SK-N-SH treated with all-trans-retinoic acid at 6 μM for 48 hours (cell line): ENCODE data around the gene ATR.

Experiments used
- ATAC-seq: fragments of 200-7000 bp; cut with Tn5 transposase; 3 replicates; pipeline ENCODE4 v1.9.1; 2020; ENCODE audit warnings: mild to moderate bottlenecking, moderate library complexity
- ARNTL ChIP-seq: fragments of 450-650 bp; formaldehyde crosslinking; IDR thresholded peaks from 2 replicates; pipeline ENCODE4 v1.5.0; 2020; ENCODE audit warnings: low read depth, mild to moderate bottlenecking, moderate library complexity, borderline replicate concordance
- BACH2 ChIP-seq: fragments of 250-450 bp; sonication (Bioruptor Pico); IDR thresholded peaks from 2 replicates; pipeline ENCODE4 v1.9.0; 2021; ENCODE audit warnings: mild to moderate bottlenecking, borderline replicate concordance
- CSDC2 ChIP-seq: fragments of 250-450 bp; sonication (Bioruptor Pico); IDR thresholded peaks from 2 replicates; pipeline ENCODE4 v1.5.0; 2020; ENCODE audit warnings: mild to moderate bottlenecking, moderate library complexity
- ESRRG ChIP-seq: fragments of 250-450 bp; sonication (Bioruptor Pico); IDR thresholded peaks from 2 replicates; pipeline ENCODE4 v1.6.1; 2021; ENCODE audit warnings: mild to moderate bottlenecking
- GLIS3 ChIP-seq: fragments of 250-450 bp; sonication (Bioruptor Pico); IDR thresholded peaks from 2 replicates; pipeline ENCODE4 v1.5.0; 2020; ENCODE audit warnings: mild to moderate bottlenecking, moderate library complexity
- OSR1 ChIP-seq: fragments of 250-450 bp; sonication (Bioruptor Pico); IDR thresholded peaks from 2 replicates; pipeline ENCODE4 v1.8.0; 2022; ENCODE audit warnings: moderate library complexity, mild to moderate bottlenecking, inconsistent platforms
- PPARA ChIP-seq: fragments of 250-450 bp; sonication (Bioruptor Pico); IDR thresholded peaks from 2 replicates; pipeline ENCODE4 v1.5.0; 2020; ENCODE audit warnings: mild to moderate bottlenecking, borderline replicate concordance
- RARB ChIP-seq: fragments of 250-450 bp; sonication (Bioruptor Pico); IDR thresholded peaks from 2 replicates; pipeline ENCODE4 v1.8.0; 2021; ENCODE audit warnings: mild to moderate bottlenecking, moderate library complexity
- SNAI2 ChIP-seq: fragments of 250-450 bp; sonication (Bioruptor Pico); IDR thresholded peaks from 2 replicates; pipeline ENCODE4 v1.5.0; 2020; ENCODE audit warnings: mild to moderate bottlenecking, moderate library complexity
- TCF4 ChIP-seq: fragments of 250-450 bp; sonication (Bioruptor Pico); IDR thresholded peaks from 2 replicates; pipeline ENCODE4 v1.8.0; 2021; ENCODE audit warnings: mild to moderate bottlenecking, moderate library complexity, borderline replicate concordance
- TOX ChIP-seq: fragments of 250-450 bp; sonication (Bioruptor Pico); IDR thresholded peaks from 2 replicates; pipeline ENCODE4 v1.8.0; 2021; ENCODE audit warnings: mild to moderate bottlenecking, moderate library complexity, borderline replicate concordance
- TSHZ2 ChIP-seq: fragments of 250-450 bp; sonication (Bioruptor Pico); IDR thresholded peaks from 2 replicates; pipeline ENCODE4 v1.5.0; 2020; ENCODE audit warnings: mild to moderate bottlenecking, moderate library complexity
- ZFP3 ChIP-seq: fragments of 250-450 bp; sonication (Bioruptor Pico); IDR thresholded peaks from 2 replicates; pipeline ENCODE4 v1.5.0; 2020; ENCODE audit warnings: mild to moderate bottlenecking, moderate library complexity
- ZFP30 ChIP-seq: fragments of 450-650 bp; formaldehyde crosslinking; IDR thresholded peaks from 2 replicates; pipeline ENCODE4 v1.5.0; 2022; ENCODE audit warnings: mild to moderate bottlenecking, moderate library complexity
- ZNF565 ChIP-seq: fragments of 450-650 bp; formaldehyde crosslinking; conservative IDR thresholded peaks from 2 replicates; pipeline ENCODE4 v1.5.0; 2020; ENCODE audit warnings: low read depth, mild to moderate bottlenecking, moderate library complexity
- ZNF70 ChIP-seq: fragments of 450-650 bp; formaldehyde crosslinking; IDR thresholded peaks from 2 replicates; pipeline ENCODE4 v1.5.0; 2020; ENCODE audit warnings: mild to moderate bottlenecking, moderate library complexity
- ZNF8 ChIP-seq: fragments of 450-650 bp; formaldehyde crosslinking; IDR thresholded peaks from 2 replicates; pipeline ENCODE4 v1.5.0; 2020; ENCODE audit warnings: mild to moderate bottlenecking, moderate library complexity
- TF ChIP-seq, protein P1 (sequence below): fragments of 250-450 bp; sonication (Bioruptor Pico); IDR thresholded peaks from 2 replicates; pipeline ENCODE4 v1.5.1; 2020; ENCODE audit warnings: low read depth, mild to moderate bottlenecking, moderate library complexity
- TF ChIP-seq, protein P2 (sequence below): fragments of 250-450 bp; sonication (Bioruptor Pico); IDR thresholded peaks from 2 replicates; pipeline ENCODE4 v1.5.1; 2021; ENCODE audit warnings: mild to moderate bottlenecking, moderate library complexity
- TF ChIP-seq, protein P3 (sequence below): fragments of 250-450 bp; sonication (Bioruptor Pico); IDR thresholded peaks from 2 replicates; pipeline ENCODE4 v1.8.0; 2021; ENCODE audit warnings: low read depth, mild to moderate bottlenecking, moderate library complexity, borderline replicate concordance

The ATR gene

DNA sequence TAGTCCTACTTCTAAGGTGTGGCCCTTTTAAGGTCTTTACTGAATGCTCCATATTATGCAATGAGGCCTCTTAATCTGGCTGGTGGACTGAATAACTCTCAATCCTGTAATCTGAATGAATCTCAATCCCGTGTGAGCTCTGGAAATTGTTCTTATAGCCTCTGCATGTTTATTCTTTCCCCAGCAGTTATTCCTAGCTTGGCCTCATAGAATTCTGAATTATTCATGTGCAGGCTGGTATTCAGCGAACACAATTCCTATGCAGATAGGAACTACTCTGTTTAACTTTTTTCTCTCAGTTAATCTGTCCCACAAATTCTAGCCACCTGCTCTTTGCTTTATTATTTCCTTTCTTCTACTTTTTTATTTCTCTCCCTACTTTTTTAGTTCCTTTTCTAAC is 86.3 kb downstream of the ATR start:
- TF ChIP-seq ZFP30 (CRISPR knock-in tag) (no peak), BACH2 (CRISPR knock-in tag) (no peak), ESRRG (no peak), OSR1 (no peak), CSDC2 (CRISPR knock-in tag) (no peak), RARB (CRISPR knock-in tag) (no peak), ZNF8 (CRISPR knock-in tag) (no peak), TCF4 (CRISPR knock-in tag) (no peak), ZNF70 (no peak)
- TF ChIP-seq, protein P1, sequence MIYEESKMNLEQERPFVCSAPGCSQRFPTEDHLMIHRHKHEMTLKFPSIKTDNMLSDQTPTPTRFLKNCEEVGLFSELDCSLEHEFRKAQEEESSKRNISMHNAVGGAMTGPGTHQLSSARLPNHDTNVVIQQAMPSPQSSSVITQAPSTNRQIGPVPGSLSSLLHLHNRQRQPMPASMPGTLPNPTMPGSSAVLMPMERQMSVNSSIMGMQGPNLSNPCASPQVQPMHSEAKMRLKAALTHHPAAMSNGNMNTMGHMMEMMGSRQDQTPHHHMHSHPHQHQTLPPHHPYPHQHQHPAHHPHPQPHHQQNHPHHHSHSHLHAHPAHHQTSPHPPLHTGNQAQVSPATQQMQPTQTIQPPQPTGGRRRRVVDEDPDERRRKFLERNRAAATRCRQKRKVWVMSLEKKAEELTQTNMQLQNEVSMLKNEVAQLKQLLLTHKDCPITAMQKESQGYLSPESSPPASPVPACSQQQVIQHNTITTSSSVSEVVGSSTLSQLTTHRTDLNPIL (CRISPR knock-in tag) = no peak
- TF ChIP-seq, protein P2, sequence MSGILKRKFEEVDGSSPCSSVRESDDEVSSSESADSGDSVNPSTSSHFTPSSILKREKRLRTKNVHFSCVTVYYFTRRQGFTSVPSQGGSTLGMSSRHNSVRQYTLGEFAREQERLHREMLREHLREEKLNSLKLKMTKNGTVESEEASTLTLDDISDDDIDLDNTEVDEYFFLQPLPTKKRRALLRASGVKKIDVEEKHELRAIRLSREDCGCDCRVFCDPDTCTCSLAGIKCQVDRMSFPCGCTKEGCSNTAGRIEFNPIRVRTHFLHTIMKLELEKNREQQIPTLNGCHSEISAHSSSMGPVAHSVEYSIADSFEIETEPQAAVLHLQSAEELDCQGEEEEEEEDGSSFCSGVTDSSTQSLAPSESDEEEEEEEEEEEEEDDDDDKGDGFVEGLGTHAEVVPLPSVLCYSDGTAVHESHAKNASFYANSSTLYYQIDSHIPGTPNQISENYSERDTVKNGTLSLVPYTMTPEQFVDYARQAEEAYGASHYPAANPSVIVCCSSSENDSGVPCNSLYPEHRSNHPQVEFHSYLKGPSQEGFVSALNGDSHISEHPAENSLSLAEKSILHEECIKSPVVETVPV (CRISPR knock-in tag) = no peak
- no peak for ATAC-seq

DNA sequence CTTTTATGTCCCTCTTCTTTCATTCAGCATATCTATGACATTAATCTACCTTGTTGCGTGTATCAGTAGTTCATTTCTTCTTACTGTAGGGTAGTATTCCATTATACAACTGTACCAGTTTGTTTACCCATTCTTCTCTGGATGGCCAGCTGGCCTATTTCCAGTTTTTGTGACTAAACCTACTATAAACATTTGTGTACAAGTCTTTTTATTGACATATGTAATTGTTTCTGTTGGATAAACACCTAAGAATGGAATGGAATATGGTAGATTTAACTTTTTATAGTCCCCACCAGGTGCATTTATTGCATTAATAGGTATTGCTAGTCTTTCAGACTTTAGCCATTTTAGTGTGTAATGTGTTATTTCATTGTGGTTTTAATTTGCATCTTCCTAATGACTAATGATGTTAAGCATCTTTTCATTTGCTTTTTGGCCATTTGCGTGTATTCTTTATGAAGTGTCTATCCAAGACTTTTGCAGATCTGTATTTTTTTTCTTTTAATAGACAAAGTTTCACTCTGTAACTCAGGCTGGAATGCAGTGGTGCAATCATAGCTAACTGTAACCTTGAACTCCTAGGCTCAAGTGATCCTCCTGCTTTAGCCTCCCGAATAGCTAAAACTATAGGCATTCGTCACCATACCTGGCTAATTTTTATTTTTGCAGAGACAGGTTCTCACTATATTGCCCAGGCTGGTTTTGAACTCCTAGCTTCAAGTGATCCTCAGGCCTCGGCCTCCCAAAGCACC is 88.8 kb downstream of the ATR start:
- ATAC-seq = no peak
- TF ChIP-seq, protein P2 (CRISPR knock-in tag) = no peak
- TF ChIP-seq ZFP3 (CRISPR knock-in tag) = no peak
- no peak for TF ChIP-seq ZNF565 (CRISPR knock-in tag)
- no peak for TF ChIP-seq SNAI2 (CRISPR knock-in tag)
- TF ChIP-seq PPARA (CRISPR knock-in tag) = no peak
- TF ChIP-seq, protein P3, sequence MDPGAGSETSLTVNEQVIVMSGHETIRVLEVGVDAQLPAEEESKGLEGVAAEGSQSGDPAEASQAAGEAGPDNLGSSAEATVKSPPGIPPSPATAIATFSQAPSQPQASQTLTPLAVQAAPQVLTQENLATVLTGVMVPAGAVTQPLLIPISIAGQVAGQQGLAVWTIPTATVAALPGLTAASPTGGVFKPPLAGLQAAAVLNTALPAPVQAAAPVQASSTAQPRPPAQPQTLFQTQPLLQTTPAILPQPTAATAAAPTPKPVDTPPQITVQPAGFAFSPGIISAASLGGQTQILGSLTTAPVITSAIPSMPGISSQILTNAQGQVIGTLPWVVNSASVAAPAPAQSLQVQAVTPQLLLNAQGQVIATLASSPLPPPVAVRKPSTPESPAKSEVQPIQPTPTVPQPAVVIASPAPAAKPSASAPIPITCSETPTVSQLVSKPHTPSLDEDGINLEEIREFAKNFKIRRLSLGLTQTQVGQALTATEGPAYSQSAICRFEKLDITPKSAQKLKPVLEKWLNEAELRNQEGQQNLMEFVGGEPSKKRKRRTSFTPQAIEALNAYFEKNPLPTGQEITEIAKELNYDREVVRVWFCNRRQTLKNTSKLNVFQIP (CRISPR knock-in tag) = no peak
- TF ChIP-seq TSHZ2 = no peak
- no peak for TF ChIP-seq OSR1
- no peak for TF ChIP-seq TOX (CRISPR knock-in tag)
- TF ChIP-seq GLIS3 (CRISPR knock-in tag) = no peak
- no peak for TF ChIP-seq ARNTL
- no peak for TF ChIP-seq ZFP30 (CRISPR knock-in tag)
- TF ChIP-seq, protein P1 (CRISPR knock-in tag) = no peak
- TF ChIP-seq BACH2 (CRISPR knock-in tag) = no peak
